ENCODE results near the gene MTHFD1L.

DNA sequence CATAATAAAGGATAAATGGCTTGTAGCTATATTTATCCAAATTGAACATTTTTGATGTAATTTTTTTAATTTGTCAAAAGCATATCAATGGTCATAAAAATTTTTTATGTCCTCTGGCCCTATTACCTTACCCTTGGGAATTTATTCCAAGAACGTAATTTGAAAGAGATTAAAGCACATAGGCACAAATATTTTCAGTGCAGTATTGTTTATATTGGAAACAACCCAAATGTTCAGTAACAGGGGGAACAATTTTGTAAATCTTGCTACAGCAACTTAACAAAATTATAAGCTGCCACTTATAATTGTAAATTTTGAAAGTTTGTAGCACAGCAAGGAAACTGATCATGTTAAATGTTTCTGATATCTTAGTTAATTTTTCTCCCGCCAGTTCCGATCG, 142.4 kb downstream of the MTHFD1L start:
- TF ChIP-seq POLR2AphosphoS5 (IDR thresholded peaks at IDR 0.05; ENCODE audit: low read depth, low read length): no peak
- TF ChIP-seq, protein P1, sequence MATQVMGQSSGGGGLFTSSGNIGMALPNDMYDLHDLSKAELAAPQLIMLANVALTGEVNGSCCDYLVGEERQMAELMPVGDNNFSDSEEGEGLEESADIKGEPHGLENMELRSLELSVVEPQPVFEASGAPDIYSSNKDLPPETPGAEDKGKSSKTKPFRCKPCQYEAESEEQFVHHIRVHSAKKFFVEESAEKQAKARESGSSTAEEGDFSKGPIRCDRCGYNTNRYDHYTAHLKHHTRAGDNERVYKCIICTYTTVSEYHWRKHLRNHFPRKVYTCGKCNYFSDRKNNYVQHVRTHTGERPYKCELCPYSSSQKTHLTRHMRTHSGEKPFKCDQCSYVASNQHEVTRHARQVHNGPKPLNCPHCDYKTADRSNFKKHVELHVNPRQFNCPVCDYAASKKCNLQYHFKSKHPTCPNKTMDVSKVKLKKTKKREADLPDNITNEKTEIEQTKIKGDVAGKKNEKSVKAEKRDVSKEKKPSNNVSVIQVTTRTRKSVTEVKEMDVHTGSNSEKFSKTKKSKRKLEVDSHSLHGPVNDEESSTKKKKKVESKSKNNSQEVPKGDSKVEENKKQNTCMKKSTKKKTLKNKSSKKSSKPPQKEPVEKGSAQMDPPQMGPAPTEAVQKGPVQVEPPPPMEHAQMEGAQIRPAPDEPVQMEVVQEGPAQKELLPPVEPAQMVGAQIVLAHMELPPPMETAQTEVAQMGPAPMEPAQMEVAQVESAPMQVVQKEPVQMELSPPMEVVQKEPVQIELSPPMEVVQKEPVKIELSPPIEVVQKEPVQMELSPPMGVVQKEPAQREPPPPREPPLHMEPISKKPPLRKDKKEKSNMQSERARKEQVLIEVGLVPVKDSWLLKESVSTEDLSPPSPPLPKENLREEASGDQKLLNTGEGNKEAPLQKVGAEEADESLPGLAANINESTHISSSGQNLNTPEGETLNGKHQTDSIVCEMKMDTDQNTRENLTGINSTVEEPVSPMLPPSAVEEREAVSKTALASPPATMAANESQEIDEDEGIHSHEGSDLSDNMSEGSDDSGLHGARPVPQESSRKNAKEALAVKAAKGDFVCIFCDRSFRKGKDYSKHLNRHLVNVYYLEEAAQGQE (IDR thresholded peaks at IDR 0.05; ENCODE audit: insufficient read depth in 1 of 2, low read depth in 2 of 2, low read length in 2 of 2): no peak
- TF ChIP-seq TAF1 (IDR thresholded peaks at IDR 0.05; ENCODE audit: borderline replicate concordance, insufficient read depth, low read length): no peak
- no peak for TF ChIP-seq SIN3A (IDR thresholded peaks at IDR 0.05; ENCODE audit: borderline replicate concordance, insufficient read depth, low read length)
